Measurements from ENCODE around the gene ZNF804A.
"Not testable (repeated sequence)": the region's sequence is repeated elsewhere in the genome, so short reads cannot be mapped to it uniquely, and the experiment has no call there.

ZNF804A gene

GRCh38 chr2:184793176-184793575 lies 194.8 kb downstream of the ZNF804A start:
- DNase-seq (ENCODE audit: extremely low read depth in 1 of 2, low read depth in 1 of 2), result no peak

- DNase-seq (ENCODE audit: extremely low read depth in 1 of 2, low read depth in 1 of 2), result no peak
Observed at GRCh38 chr2:184799379-184799778, 201.1 kb downstream of the ZNF804A start.

GRCh38 chr2:184814421-184814820 lies 216.1 kb downstream of the ZNF804A start:
- DNase-seq (ENCODE audit: extremely low read depth in 1 of 2, low read depth in 1 of 2), result no peak

GRCh38 chr2:184815824-184816223 lies 217.5 kb downstream of the ZNF804A start:
- DNase-seq (ENCODE audit: extremely low read depth in 1 of 2, low read depth in 1 of 2), result no peak

GRCh38 chr2:184824597-184824996 lies 226.3 kb downstream of the ZNF804A start:
- no peak for DNase-seq (ENCODE audit: extremely low read depth in 1 of 2, low read depth in 1 of 2)

GRCh38 chr2:184830531-184830930 lies 232.2 kb downstream of the ZNF804A start:
- DNase-seq (ENCODE audit: extremely low read depth in 1 of 2, low read depth in 1 of 2), result no peak

- no peak for DNase-seq (ENCODE audit: extremely low read depth in 1 of 2, low read depth in 1 of 2)
Observed at GRCh38 chr2:184834699-184835397, 236.5 kb downstream of the ZNF804A start.

GRCh38 chr2:184835398-184835715 lies 237.0 kb downstream of the ZNF804A start:
- DNase-seq (ENCODE audit: extremely low read depth in 1 of 2, low read depth in 1 of 2), result no peak

- no peak for DNase-seq (ENCODE audit: extremely low read depth in 1 of 2, low read depth in 1 of 2)
Observed at GRCh38 chr2:184847331-184847730, 249.0 kb downstream of the ZNF804A start.

- no peak for DNase-seq (ENCODE audit: extremely low read depth in 1 of 2, low read depth in 1 of 2)
Observed at GRCh38 chr2:184849516-184849915, 251.2 kb downstream of the ZNF804A start.

- no peak for DNase-seq (ENCODE audit: extremely low read depth in 1 of 2, low read depth in 1 of 2)
Observed at GRCh38 chr2:184851576-184851975, 253.2 kb downstream of the ZNF804A start.

- no peak for DNase-seq (ENCODE audit: extremely low read depth in 1 of 2, low read depth in 1 of 2)
Observed at GRCh38 chr2:184859187-184859586, 260.9 kb downstream of the ZNF804A start.

- no peak for DNase-seq (ENCODE audit: extremely low read depth in 1 of 2, low read depth in 1 of 2)
Observed at GRCh38 chr2:184860744-184861143, 262.4 kb downstream of the ZNF804A start.

GRCh38 chr2:184875212-184875611 lies 276.9 kb downstream of the ZNF804A start:
- DNase-seq (ENCODE audit: extremely low read depth in 1 of 2, low read depth in 1 of 2), result no peak

GRCh38 chr2:184875911-184876310 lies 277.6 kb downstream of the ZNF804A start:
- no peak for DNase-seq (ENCODE audit: extremely low read depth in 1 of 2, low read depth in 1 of 2)

GRCh38 chr2:184877909-184878308 lies 279.6 kb downstream of the ZNF804A start:
- no peak for DNase-seq (ENCODE audit: extremely low read depth in 1 of 2, low read depth in 1 of 2)

GRCh38 chr2:184879671-184880070 lies 281.3 kb downstream of the ZNF804A start:
- DNase-seq (ENCODE audit: extremely low read depth in 1 of 2, low read depth in 1 of 2), result no peak

GRCh38 chr2:184886585-184886984 lies 288.3 kb downstream of the ZNF804A start:
- not testable (repeated sequence) for DNase-seq (ENCODE audit: extremely low read depth in 1 of 2, low read depth in 1 of 2)

GRCh38 chr2:184890311-184890710 lies 292.0 kb downstream of the ZNF804A start:
- DNase-seq (ENCODE audit: extremely low read depth in 1 of 2, low read depth in 1 of 2), result no peak

GRCh38 chr2:184904991-184905390 lies 306.7 kb downstream of the ZNF804A start:
- no peak for DNase-seq (ENCODE audit: extremely low read depth in 1 of 2, low read depth in 1 of 2)

GRCh38 chr2:184906160-184906559 lies 307.8 kb downstream of the ZNF804A start:
- no peak for DNase-seq (ENCODE audit: extremely low read depth in 1 of 2, low read depth in 1 of 2)

- no peak for DNase-seq (ENCODE audit: extremely low read depth in 1 of 2, low read depth in 1 of 2)
Observed at GRCh38 chr2:184906709-184907108, 308.4 kb downstream of the ZNF804A start.

- DNase-seq (ENCODE audit: extremely low read depth in 1 of 2, low read depth in 1 of 2), result no peak
Observed at GRCh38 chr2:184908966-184909365, 310.6 kb downstream of the ZNF804A start.
